HCT116 (cell line): ENCODE data around the gene CISD3. TPM values are rescaled to one million over a fixed set of nuclear protein-coding genes. Genes with fewer than 3 reads are reported as not detected.

Experiments used
- ATAC-seq: fragments of 200-7000 bp; cut with Tn5 transposase; 2 replicates; pipeline ENCODE4 v1.9.1; 2020; ENCODE audit warnings: mild to moderate bottlenecking, moderate library complexity
- BruUV-seq: library from RNA; stranded (reverse); fragments of 400-500 nt; replicated peaks from 2 replicates; lab custom pipeline; 2021; lab: Mats Ljungman, UMichigan
- CTCF ChIA-PET: fragments of 300-600 bp; sonication (Branson Sonifier 250); formaldehyde crosslinking; loops from one replicate; lab custom pipeline; 2021; ENCODE audit warnings: antibody characterized with exemption; lab: Charles Lee
- POLR2A ChIA-PET: fragments of 300-600, 350-600 bp; sonication (Branson Sonifier 250); formaldehyde crosslinking; loops from one replicate; lab custom pipeline; 2021; ENCODE audit warnings: antibody characterized with exemption; lab: Charles Lee
- RAD21 ChIA-PET, 2 experiments: fragments of 300-600 bp; sonication (Branson Sonifier 250); formaldehyde crosslinking; loops; one replicate each; lab custom pipeline; 2023; ENCODE audit warnings: low total read pairs in 2 of 2; ENCODE audit not compliant: uncharacterized antibody in 2 of 2, unreplicated experiment in 2 of 2, low non-redundant PET in 1 of 2; lab: Charles Lee
- DNase-seq: peaks from one replicate; pipeline ENCODE4 v3.0.0-alpha.2; 2010; ENCODE audit warnings: low read depth, low spot score
- H2AFZ ChIP-seq: fragments of 200-600 bp; shearing (Covaris generic), sonication (generic); 2 replicates; pipeline ENCODE4 v1.6.1; 2017; ENCODE audit warnings: low read depth, mixed run types, mixed read lengths, antibody characterized with exemption, low read length; ENCODE audit not compliant: poor library complexity, severe bottlenecking
- H3K27ac ChIP-seq: 2 replicates; pipeline ENCODE4 v1.5.1; 2012; ENCODE audit warnings: low read depth, low read length
- H3K27me3 ChIP-seq: fragments of 200-600 bp; sonication (generic); 2 replicates; pipeline ENCODE4 v1.6.1; 2016; ENCODE audit warnings: mixed run types, low read length, mixed read lengths; ENCODE audit not compliant: insufficient read depth
- H3K36me3 ChIP-seq, 2 experiments: fragments of 200-500 bp in 1 of 2; fragments of 200-600 bp in 1 of 2; sonication (Bioruptor generic) in 1 of 2; sonication (generic) in 1 of 2; 2 replicates each; pipeline versions ENCODE4 v1.5.1 to v1.6.1; 2014 to 2016; ENCODE audit warnings: low read length in 2 of 2, inconsistent platforms in 1 of 2, mixed read lengths in 1 of 2, mixed run types in 1 of 2; ENCODE audit not compliant: insufficient read depth in 2 of 2, control insufficient read depth in 1 of 2
- H3K4me1 ChIP-seq, 2 experiments: fragments of 200-600 bp in 1 of 2; sonication (generic) in 1 of 2; 2 replicates each; pipeline versions ENCODE4 v1.5.1 to v1.6.1; 2012 to 2017; ENCODE audit warnings: low read length in 2 of 2, inconsistent platforms in 1 of 2, mild to moderate bottlenecking in 1 of 2, mixed read lengths in 1 of 2, mixed run types in 1 of 2, moderate library complexity in 1 of 2; ENCODE audit not compliant: insufficient read depth in 2 of 2, control insufficient read depth in 1 of 2
- H3K4me2 ChIP-seq: fragments of 200-600 bp; sonication (generic); 2 replicates; pipeline ENCODE4 v1.6.1; 2017; ENCODE audit warnings: mixed run types, low read length, mixed read lengths
- H3K4me3 ChIP-seq, 2 experiments: fragments of 200-600 bp in 1 of 2; sonication (generic) in 1 of 2; replicated peaks in 1 of 2; 2 replicates each; pipeline ENCODE4 v1.5.1; 2011 to 2016; ENCODE audit warnings: low read length in 2 of 2, control low read depth in 1 of 2, low read depth in 1 of 2, mild to moderate bottlenecking in 1 of 2, mixed read lengths in 1 of 2, mixed run types in 1 of 2
- H3K79me2 ChIP-seq: fragments of 200-600 bp; sonication (generic); 2 replicates; pipeline ENCODE4 v1.6.1; 2017; ENCODE audit warnings: mild to moderate bottlenecking, mixed run types, low read length, moderate library complexity, mixed read lengths; ENCODE audit not compliant: insufficient read depth
- H3K9ac ChIP-seq: fragments of 200-600 bp; sonication (generic); 2 replicates; pipeline ENCODE4 v1.6.1; 2016; ENCODE audit warnings: low read length, mixed read lengths
- H3K9me2 ChIP-seq: fragments of 200-600 bp; sonication (generic), shearing (Covaris generic); 2 replicates; pipeline ENCODE4 v1.6.1; 2017; ENCODE audit warnings: mixed run types, mild to moderate bottlenecking, moderate library complexity; ENCODE audit not compliant: insufficient read depth
- H3K9me3 ChIP-seq, 2 experiments: fragments of 200-500 bp in 1 of 2; fragments of 200-600 bp in 1 of 2; sonication (Bioruptor generic) in 1 of 2; sonication (generic) in 1 of 2; 2 replicates each; pipeline ENCODE4 v1.6.1; 2014 to 2017; ENCODE audit warnings: low read length in 2 of 2, mixed read lengths in 2 of 2, inconsistent platforms in 1 of 2, low read depth in 1 of 2, mild to moderate bottlenecking in 1 of 2, mixed run types in 1 of 2, moderate library complexity in 1 of 2; ENCODE audit not compliant: control insufficient read depth in 1 of 2, insufficient read depth in 1 of 2
- H4K20me1 ChIP-seq: fragments of 200-600 bp; sonication (generic), shearing (Covaris generic); 2 replicates; pipeline ENCODE4 v1.6.1; 2017; ENCODE audit warnings: mixed run types, mild to moderate bottlenecking, moderate library complexity; ENCODE audit not compliant: insufficient read depth
- CBX3 ChIP-seq: IDR thresholded peaks from 2 replicates; pipeline ENCODE4 v1.6.1; 2012; ENCODE audit warnings: low read depth
- EGR1 ChIP-seq: IDR thresholded peaks from 2 replicates; pipeline ENCODE4 v1.6.1; 2012; ENCODE audit warnings: low read depth
- FOSL1 ChIP-seq: IDR thresholded peaks from 2 replicates; pipeline ENCODE4 v1.6.1; 2012; ENCODE audit warnings: low read depth
- SP1 ChIP-seq: IDR thresholded peaks from 2 replicates; pipeline ENCODE4 v1.6.1; 2012; ENCODE audit warnings: low read depth
- SRF ChIP-seq: IDR thresholded peaks from 2 replicates; pipeline ENCODE4 v1.6.1; 2012; ENCODE audit warnings: low read depth
- ZFX ChIP-seq: fragments of 450-650 bp; IDR thresholded peaks from 2 replicates; pipeline ENCODE4 v1.6.1; 2017
- intact Hi-C: fragments of 100-400 bp; cut with micrococcal nuclease; formaldehyde crosslinking; loops from 2 replicates; pipeline ENCODE4 v1.10.0; 2022
- total RNA-seq: library from RNA; stranded (reverse); gene quantifications from one replicate; pipeline ENCODE4 v1.2.1, GENCODE V29; 2021; ENCODE audit not compliant: unreplicated experiment
- TF ChIP-seq, protein P1 (sequence below): IDR thresholded peaks from 2 replicates; pipeline ENCODE4 v1.6.1; 2012

CISD3 gene
- total RNA-seq, 1 experiment from 2014 or later: 50.2 TPM

DNA sequence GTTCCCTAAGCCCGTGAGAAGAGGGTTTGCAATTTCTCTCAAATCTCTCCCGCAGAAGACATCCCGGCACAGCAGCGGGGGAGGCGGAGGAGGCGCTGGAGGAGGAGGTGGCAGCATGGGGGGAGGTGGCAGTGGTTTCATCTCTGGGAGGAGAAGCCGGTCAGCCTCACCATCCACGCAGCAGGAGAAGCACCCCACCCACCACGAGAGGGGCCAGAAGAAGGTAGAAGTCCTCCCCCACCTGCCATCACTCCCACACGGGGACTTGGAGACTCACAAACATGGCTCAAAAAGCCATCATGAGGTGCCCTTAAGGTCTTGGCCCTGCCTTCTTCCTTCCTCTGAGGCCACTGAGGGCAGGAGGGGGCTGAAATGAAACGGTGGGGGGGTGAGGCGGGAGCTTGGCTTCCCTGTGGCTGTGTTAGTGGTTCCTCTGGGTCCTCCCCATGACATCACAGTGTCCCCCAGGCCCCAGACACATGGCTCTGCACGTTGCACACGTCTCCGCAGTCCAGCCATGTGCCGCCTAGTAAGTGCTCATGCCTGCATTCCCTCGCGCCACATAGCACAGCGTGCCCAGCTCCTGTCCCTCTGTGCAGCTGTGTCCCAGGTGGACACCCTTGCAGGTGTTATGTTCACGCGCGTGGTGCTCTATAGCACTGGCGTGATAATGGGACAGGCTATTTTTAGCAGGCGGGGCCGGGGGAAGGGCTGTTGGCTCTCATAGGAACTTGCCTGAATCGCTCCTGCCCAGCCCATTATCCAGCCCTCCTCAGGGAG, 18.2 kb upstream of the CISD3 start:
- Histone ChIP-seq H3K36me3 (peaks cover 23 to 44% of the 10 kb centered on the region in 2 experiments; a peak in 3 of 4 replicates), H4K20me1 (no peaks in the 10 kb centered on the region), H3K4me1 (peaks cover 2 to 10% of the 10 kb centered on the region in 2 experiments; a peak in 3 of 4 replicates), H3K9me2 (no peaks in the 10 kb centered on the region), H3K4me2 (no peak overlapping the region), H3K9me3 (no peaks in the 10 kb centered on the region), H3K79me2 (peaks cover 22% of the 10 kb centered on the region), H3K27ac (no peak overlapping the region), H3K4me3 (no peak overlapping the region), H2AFZ (no peak overlapping the region), H3K9ac (no peak overlapping the region), H3K27me3 (no peaks in the 10 kb centered on the region)
- POLR2A ChIA-PET: no interaction called here
- RAD21 ChIA-PET: no interaction called here
- intact Hi-C loops: no loop called here
- DNase-seq (no peak), ATAC-seq (no peak)
- CTCF ChIA-PET: no interaction called here
- TF ChIP-seq CBX3: no peak
- no peak for TF ChIP-seq ZFX
- no peak for TF ChIP-seq SRF
- no peak for TF ChIP-seq FOSL1
- no TSS peak for BruUV-seq

DNA sequence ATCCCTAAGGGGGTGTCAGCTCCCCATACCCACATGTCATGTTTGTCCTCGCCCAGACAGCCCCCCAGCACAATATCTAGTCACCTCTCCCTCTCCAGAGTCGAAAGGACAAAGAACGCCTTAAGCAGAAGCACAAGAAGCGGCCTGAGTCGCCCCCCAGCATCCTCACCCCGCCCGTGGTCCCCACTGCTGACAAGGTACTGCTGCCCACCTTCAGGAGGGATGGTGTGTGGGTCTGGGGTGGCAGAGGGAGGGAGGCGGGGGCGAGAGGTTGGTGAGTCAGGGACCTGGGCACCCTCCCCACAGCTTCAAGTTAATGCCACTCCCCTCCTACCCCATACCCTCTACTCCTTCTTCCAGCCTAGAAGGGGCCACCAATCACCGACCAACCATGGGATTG, 17.5 kb upstream of the CISD3 start:
- intact Hi-C loops: no loop called here
- CTCF ChIA-PET: no interaction called here
- Histone ChIP-seq H3K4me1 (peaks cover 0 to 6% of the 10 kb centered on the region in 2 experiments; a peak in 1 of 4 replicates), H4K20me1 (no peaks in the 10 kb centered on the region), H3K27ac (no peak overlapping the region), H3K4me3 (no peak overlapping the region), H3K9me3 (no peaks in the 10 kb centered on the region), H3K4me2 (no peak overlapping the region), H3K9ac (no peak overlapping the region), H3K9me2 (no peaks in the 10 kb centered on the region), H3K79me2 (peaks cover 16% of the 10 kb centered on the region), H3K27me3 (no peaks in the 10 kb centered on the region), H2AFZ (no peak overlapping the region), H3K36me3 (peaks cover 25 to 38% of the 10 kb centered on the region in 2 experiments; a peak in 3 of 4 replicates)
- BruUV-seq: no TSS peak
- TF ChIP-seq, protein P1, sequence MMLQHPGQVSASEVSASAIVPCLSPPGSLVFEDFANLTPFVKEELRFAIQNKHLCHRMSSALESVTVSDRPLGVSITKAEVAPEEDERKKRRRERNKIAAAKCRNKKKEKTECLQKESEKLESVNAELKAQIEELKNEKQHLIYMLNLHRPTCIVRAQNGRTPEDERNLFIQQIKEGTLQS: no peak
- TF ChIP-seq SP1 (no peak), EGR1 (no peak)
- POLR2A ChIA-PET: no interaction called here
- DNase-seq (no peak), ATAC-seq (no peak)
- RAD21 ChIA-PET: no interaction called here
